ENCODE results near the gene CNOT11.

Gene CNOT11

GRCh38 chr2:101282980-101283379 is 30.3 kb downstream of the CNOT11 start:
- no peak for DNase-seq

- DNase-seq, result no peak
These were observed 34.0 kb downstream of the CNOT11 start for GRCh38 chr2:101286684-101287083.

- no peak for DNase-seq
These were observed 34.6 kb downstream of the CNOT11 start for GRCh38 chr2:101287303-101287702.

- no peak for DNase-seq
These were observed 38.0 kb downstream of the CNOT11 start for GRCh38 chr2:101290711-101291110.

GRCh38 chr2:101291973-101292372 is 39.3 kb downstream of the CNOT11 start:
- no peak for DNase-seq

- DNase-seq, result no peak
These were observed 40.9 kb downstream of the CNOT11 start for GRCh38 chr2:101293544-101293943.

GRCh38 chr2:101294861-101295260 is 42.2 kb downstream of the CNOT11 start:
- no peak for DNase-seq

- DNase-seq, result no peak
These were observed 43.2 kb downstream of the CNOT11 start for GRCh38 chr2:101295895-101296294.

- no peak for DNase-seq
These were observed 43.7 kb downstream of the CNOT11 start for GRCh38 chr2:101296371-101296770.

GRCh38 chr2:101297383-101297782 is 44.7 kb downstream of the CNOT11 start:
- DNase-seq, result no peak

GRCh38 chr2:101299604-101300003 is 46.9 kb downstream of the CNOT11 start:
- DNase-seq, result no peak

- DNase-seq, result no peak
These were observed 47.5 kb downstream of the CNOT11 start for GRCh38 chr2:101300164-101300563.

GRCh38 chr2:101300836-101301235 is 48.1 kb downstream of the CNOT11 start:
- DNase-seq, result no peak

- no peak for DNase-seq
These were observed 49.3 kb downstream of the CNOT11 start for GRCh38 chr2:101302016-101302415.

- DNase-seq, result no peak
These were observed 51.0 kb downstream of the CNOT11 start for GRCh38 chr2:101303688-101304087.

GRCh38 chr2:101305035-101305434 is 52.3 kb downstream of the CNOT11 start:
- no peak for DNase-seq

GRCh38 chr2:101305492-101306078 is 52.9 kb downstream of the CNOT11 start:
- DNase-seq, result no peak

- no peak for DNase-seq
These were observed 53.7 kb downstream of the CNOT11 start for GRCh38 chr2:101306410-101306809.

- no peak for DNase-seq
These were observed 54.8 kb downstream of the CNOT11 start for GRCh38 chr2:101307503-101307902.

- DNase-seq, result no peak
These were observed 55.3 kb downstream of the CNOT11 start for GRCh38 chr2:101307950-101308431.

- peak; percentile 74 for DNase-seq
These were observed 55.9 kb downstream of the CNOT11 start, which contains the start of gene RNF149 for GRCh38 chr2:101308432-101309210. RNF149 (minus strand) TSS chr2:101308701; CDS start chr2:101308588, 113 bp downstream.

GRCh38 chr2:101310090-101310833 is 57.6 kb downstream of the CNOT11 start:
- no peak for DNase-seq

- no peak for DNase-seq
These were observed 58.4 kb downstream of the CNOT11 start for GRCh38 chr2:101310834-101311695.

All from NCI-H1092 treated with DMSO at 0.1 percent for 48 hours (cell line).